Germinal center (tissue), 1 donor: ENCODE results near the gene RREB1.
A peak's percentile ranks its signal among the peaks of the same experiment; 100 is the strongest.
"Not testable (repeated sequence)": the region's sequence is repeated elsewhere in the genome, so short reads cannot be mapped to it uniquely, and the experiment has no call there.

ENCODE experiments used
- DNase-seq: peaks from one replicate; pipeline ENCODE4 v3.0.0; 2012; ENCODE audit warnings: mixed read lengths, low spot score

RREB1 gene

DNA sequence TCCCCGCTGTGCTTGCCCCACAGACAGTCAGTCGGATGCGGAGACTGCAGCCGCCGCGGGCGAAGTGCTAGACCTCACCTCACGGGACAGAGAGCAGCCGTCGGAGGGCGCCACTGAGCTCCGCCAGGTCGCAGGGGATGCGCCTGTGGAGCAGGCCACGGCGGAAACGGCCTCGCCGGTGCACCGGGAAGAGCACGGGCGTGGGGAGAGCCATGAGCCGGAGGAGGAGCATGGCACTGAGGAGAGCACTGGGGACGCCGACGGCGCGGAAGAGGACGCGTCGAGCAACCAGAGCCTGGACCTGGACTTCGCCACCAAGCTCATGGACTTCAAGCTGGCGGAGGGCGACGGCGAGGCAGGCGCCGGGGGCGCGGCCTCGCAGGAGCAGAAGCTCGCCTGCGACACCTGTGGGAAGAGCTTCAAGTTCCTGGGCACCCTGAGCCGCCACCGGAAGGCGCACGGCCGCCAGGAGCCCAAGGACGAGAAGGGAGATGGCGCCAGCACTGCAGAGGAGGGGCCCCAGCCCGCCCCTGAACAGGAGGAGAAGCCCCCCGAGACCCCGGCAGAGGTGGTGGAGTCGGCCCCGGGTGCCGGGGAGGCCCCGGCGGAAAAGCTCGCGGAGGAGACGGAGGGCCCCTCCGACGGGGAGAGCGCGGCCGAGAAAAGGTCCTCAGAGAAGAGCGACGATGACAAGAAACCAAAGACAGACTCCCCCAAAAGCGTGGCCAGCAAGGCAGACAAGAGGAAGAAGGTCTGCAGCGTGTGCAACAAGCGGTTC lies 138.8 kb downstream of the RREB1 start:
- no peak for DNase-seq

DNA sequence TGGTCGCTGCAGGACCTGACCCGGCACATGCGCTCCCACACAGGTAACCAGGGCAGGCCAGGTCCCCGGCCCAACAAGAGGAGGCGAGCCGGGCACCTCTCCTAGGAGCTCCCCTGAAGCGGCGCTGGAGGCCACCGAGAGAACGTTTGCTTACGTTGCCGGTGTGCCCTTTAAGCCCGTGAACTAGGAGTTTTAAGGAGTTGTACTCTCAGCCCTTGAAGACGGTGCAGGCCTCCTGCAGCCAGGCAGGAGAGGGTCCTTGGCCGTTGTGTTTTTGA lies 139.4 kb downstream of the RREB1 start:
- no peak for DNase-seq

DNA sequence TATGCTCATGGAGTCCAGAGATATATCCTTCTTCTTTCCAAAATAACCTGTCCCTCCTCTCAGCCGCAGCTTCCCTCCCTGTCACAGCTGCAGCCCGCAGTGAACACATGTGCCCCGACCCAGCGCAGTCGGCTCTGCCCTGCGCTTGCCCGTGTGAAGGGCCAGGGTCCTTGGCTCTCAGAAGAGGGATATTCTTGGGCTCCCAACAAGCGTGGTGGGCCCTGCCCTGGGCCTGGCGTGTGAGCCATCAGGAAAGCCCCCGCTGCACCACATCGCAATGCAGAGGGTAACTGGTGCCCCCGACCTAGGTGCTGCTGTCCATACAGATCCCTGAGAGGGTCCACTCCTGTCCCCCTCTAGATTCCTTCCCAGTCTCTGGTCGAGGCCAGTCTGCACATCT lies 140.1 kb downstream of the RREB1 start:
- DNase-seq, result no peak

DNA sequence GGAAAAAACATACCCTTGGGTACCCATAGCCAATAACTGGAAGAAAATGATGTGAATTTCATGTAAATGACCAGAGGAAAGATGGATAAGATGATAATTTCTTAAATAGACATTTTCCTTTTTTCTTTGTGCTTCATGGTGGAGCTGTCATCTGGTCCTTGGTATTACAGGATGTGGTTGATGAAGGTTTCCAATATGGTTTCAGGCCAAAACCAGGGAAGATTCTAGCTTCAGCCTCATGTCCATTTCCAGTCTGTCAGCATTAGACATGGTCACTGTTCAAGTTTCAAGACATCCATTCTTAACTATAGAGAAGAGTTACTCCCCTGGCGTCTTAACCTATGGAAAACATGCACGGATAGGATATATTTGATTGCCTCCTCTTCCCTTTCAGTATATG lies 141.6 kb downstream of the RREB1 start:
- no peak for DNase-seq

DNA sequence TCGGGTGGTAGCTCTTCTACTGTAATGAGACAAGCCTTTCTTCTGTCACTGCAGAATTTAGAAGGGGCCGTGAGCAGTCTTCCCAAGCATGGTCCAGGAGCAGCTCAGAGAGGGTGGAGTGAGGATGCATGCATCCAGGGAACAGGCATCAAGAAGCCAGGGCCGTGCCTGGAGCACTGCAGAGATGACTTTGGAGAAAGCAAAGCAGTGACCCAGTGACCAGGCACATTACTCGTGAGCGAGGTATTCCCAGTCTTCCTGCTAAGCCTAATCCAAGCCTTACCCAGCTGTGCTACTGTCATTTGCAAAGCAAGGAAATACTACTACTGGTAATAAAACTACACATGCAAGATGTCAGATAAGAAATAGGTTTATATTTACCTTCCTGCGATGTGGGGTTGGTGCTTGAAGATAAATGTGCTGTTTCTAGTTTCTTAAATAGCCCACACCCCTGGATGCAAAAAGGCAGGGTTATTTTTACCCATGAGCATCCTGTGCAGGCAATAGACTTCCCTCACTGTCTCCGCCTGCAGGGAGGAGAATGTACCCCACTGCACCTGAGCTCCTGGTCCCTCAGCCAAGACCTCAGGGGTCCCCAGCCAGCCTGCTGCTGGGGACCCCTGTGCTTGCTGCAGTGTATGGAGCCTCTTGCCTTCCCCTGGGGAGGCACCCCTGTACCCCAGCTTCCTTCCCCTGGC lies 142.3 kb downstream of the RREB1 start:
- DNase-seq, result peak; percentile 57

DNA sequence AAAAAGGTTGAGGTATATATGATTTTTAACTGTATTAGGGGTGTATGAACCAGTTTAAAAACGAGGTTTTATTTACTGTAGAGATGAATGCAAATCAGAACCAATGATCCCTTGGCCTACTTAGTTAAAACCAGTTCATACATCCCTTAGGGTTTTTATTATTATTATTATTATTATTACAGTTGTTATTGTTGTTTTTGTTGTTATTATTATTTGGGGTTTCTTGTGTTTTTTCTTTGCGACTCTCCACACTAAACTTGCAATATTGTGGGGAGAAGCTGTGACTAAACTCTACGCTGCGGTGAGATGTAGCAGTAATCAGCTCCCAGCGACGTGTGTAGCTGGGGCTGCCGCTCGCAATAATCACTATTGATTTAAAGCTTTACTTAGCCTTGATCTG lies 143.1 kb downstream of the RREB1 start:
- no peak for DNase-seq

DNA sequence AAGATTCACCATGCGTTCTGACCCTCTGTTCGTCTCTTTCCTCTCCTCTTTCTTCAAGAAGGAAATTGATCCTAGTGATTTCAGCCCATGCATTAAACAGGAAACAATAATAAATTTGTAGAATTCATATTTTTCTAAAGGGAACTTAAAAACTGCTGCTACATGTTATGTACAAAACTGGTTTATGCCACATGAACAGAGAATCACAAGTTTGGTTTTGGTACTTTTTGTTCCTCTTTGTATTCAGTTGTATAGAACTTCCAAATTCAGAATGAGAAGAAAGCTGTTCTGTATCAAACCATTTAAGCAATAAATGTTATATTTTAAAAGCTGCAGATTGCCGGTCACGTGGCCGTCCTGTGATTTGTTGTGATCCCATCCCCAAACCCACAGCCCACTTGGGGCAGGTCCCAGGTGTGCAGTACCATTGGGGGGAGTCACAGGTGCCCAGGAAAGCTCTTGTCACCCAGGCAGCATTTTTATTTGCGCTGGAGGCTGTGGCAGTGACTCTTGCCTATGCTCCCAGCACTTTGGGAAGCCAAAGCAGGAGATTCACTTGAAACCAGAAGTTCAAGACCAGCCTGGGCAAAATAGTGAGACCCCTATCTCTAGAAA lies 144.0 kb downstream of the RREB1 start:
- no peak for DNase-seq

DNA sequence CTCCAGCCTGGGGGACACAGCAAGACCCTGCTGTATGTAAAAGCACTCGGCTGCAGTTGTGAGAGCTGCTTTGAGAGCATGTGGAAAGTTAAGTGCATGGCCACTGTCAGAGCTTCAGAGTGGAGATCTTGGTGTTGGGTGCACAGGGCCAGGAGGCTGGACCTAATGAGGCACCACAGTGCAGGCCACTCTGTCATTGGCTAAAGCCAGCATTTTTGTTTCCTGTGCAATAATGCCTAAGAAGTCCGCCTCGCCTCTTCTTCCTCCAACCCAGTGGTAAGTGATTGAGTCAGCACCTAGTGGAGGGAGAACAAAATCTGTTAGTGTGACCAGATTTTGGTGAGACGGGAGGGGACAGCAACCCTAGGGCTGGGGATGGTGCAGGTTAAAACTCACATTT lies 144.6 kb downstream of the RREB1 start:
- no peak for DNase-seq

DNA sequence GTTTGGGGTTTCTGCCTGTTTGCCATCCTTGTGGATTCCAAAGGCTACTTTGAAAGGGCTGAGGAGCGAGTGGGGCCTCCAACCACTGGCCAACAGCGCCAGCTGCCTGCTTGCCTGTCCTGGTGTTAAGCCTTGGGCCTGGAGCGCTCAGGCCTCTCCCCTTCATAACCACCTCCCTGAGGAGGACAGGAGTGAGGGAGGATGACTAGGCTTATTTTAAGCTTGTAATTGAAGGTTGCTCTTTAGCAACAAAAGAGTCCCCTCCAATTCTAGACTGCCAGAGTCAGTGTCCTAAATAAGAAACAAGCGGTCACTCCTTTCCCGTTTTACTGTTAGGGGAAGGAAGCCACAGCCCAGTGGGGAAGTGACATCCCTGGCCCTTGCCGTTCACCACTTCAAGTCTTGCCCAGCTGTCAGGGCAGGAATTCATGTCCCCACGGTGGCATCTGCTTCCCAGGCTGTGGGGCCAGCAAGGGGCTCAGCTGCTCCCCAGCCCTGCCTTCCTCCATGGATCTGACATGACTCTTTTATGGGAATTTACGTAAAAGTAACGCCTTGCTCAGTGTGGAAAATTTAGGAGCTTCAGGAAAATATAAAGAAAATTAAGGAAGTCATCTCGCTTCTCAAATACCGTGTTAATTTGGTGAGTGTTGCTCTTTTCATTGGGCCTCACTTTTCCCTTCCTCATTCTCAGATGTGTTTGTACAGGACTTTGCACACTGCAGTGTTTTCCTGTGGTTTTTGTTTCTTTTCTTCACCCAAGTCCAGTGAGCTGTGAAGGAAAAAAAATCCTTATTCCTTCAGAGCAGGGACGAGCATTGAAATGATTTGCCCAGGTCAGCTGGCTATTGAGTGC lies 147.4 kb downstream of the RREB1 start:
- no peak for DNase-seq

DNA sequence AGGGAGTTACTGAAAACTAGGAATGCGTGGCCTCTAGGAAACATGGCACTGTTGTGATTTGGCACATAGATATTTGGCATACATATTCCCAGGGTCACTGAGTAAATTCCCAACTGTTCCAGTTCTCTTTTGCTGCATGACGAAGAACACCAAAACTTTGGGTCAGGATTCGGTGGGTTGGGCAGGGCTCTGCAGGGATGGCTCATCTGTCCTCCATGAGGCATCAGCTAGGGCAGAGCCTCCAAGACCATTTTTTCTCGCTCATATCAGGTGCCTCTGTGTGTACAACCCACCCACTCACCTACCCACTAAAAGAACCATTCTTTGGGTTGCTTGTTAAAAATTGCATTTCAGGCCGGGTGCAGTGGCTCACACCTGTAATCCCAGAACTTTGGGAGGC lies 148.2 kb downstream of the RREB1 start:
- DNase-seq, result no peak

DNA sequence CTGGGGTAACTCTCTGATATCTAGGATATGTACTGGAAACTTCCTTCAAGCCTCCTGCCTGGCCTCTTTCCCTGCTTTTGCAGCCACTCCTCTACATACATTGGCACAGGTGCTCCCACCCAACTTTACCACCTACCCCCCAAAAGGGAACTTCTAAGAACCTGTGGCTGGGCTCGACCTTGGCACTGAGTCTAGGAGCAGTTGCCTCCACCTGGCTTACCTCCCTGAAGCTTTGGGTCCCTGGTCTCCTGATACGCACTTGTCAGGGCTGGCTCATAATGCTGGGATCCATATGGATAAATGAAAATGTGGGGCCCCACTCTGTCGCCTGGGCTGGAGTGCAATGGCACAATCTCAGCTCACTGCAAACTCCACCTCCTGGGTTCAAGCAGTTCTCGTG lies 149.0 kb downstream of the RREB1 start:
- no peak for DNase-seq

DNA sequence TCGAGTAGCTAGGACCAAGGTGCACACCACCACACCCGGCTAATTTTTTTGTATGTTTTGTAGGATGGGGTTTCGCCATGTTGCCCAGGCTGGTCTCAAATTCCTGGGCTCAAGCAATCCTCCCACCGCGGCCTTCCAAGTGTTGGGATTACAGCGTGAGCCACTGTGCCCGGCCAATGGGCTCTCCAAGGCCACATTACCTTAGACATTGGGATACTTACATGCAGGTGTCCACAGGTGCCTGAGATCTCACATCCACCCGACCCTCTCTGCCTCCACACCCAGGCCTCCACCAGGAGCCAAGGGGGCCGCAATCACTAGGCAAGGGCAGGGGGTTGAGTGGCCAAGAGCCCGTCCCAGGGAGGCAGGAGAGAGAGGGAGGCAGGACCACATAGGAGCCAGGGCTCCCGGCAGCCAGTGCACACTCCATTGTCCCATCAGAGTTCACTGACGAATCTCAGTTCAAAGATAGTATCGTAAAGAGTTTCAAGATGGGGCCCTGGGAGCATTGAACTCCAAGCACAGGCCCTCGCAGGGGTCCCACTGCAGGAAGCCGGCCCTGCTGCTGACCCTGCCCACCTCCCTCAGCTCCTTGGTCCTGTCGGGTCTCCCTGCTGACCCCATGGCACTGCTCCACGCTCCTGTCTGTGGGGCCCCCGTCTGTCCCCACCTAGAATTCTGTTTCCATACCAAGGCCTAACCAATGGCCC lies 149.9 kb downstream of the RREB1 start:
- no peak for DNase-seq

DNA sequence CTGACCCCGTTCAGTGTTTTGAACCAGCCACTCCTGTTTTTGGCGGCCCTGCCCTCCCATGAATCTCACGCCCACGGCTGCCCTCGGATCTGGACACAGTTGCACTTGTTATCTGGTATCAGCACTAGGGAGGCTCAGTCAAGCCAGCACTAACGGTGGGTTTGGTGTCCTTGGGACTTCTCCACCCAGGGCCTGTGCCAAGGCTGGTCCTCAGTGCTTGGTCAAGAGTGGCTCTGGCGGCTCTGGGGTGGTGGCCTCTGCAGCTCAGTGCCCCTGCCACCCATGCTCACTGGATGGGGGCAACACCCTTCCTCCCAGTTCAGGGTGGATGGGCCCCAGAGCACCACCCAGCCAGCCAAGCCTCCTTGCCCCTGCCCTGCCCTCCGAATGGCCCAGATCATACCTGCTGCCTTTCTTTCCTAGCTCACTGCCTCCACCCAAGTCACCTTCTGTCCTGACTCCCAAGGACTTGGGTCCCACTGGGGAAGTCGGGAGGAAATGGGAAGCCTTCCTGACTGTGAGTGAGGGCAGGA lies 150.5 kb downstream of the RREB1 start:
- no peak for DNase-seq

DNA sequence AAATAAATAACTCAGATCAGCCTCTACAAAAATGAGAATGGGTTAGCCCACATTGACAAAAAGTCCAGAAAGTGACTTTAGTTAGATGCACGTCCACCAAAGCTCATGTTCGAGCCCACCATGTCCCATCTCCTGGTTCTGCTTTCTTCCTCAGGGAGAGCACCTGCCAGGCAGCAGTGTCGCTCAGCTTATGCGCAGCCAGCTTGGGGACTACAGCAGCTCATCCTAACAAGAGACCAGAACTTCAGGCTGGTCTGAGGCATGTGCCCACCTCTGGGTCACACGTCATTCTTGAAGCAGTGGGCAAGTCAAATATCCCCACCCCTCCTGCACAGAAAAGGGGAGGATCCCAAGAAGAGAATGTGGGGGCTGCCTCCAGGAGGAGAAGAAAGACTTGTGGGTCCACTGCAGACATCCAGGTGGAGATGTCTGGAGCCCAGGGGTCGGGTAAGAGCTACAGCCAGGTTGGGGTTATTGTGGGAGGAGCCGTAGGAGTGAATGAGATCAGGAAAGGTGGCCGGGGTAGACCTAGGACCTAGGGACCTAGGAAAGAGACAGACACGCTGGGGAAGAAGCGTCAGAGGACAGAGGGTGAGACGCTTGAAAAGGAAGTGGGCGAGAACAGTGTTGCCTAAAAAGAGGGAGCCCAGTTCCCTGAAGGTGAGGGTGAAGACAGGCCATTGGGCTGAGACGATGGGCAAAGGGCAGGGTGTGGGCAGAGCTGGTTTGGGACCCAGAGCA lies 152.7 kb downstream of the RREB1 start:
- no peak for DNase-seq

DNA sequence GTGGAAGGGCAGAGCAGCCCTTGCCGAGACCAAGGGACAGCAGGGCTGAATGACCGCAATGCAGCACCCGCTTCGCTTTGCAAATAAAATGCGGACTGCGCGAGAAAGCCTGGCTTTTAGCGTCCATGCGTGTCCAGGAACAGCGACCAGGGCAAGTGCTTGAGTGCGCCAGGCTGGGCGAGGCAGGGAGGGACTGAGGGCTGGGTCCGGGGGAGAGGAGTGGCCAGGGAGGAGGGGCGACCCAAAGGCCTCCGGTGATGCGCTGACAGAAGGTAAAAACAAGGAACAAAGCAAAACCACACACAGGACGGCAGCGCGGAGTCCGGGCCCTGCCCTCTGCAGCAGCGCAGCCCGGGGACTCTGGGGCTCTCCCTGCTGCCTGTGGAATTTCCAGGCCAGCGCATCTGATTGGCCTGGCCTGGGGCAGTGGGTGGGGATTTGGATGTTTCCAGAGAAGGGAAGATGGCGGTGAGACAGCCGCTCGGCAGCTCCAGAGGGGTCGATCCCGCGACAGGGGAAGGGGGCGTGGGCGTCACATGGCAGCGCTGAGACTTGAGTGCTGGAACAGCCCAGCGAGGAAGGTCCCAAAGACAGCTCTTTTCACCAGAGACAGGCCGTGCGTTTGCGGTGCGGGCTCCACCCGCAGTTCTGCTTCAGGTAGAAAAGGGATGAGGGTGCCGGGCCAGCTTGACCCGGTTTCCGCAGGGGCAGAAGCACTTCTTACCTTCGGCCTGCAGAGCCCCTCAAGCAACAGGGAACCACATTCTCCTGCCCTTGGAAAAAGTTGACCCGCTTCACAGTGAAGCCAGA lies 153.5 kb downstream of the RREB1 start:
- DNase-seq, result peak; percentile 66

DNA sequence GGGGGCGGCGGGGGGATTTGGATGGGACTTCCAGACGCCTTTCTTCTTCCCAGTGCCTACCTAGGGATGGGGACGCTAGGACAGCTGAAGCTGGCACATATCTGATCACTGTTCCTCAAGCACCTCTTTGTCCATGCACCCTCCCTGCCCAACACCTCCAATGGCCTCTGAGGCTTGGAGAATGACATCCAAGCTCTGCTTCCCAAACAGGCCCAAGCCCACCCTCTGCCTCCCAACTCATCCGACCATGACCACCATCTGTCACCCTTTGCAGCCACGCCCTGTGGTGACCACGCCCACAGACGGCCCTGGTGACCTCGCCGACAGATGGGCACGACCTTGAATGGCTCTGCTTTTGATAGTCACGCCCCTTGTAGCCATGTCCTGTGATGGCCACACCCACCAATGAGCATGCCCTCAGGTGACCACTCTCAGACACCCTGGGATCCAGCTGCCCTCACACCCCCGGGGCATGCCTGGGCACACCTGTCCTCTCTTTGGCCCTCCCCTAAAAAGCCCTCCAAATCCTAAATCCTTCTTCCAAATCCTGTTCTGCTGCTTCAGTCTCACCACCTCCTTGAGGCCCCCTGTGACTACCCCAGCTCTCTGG lies 154.2 kb downstream of the RREB1 start:
- DNase-seq, result no peak

DNA sequence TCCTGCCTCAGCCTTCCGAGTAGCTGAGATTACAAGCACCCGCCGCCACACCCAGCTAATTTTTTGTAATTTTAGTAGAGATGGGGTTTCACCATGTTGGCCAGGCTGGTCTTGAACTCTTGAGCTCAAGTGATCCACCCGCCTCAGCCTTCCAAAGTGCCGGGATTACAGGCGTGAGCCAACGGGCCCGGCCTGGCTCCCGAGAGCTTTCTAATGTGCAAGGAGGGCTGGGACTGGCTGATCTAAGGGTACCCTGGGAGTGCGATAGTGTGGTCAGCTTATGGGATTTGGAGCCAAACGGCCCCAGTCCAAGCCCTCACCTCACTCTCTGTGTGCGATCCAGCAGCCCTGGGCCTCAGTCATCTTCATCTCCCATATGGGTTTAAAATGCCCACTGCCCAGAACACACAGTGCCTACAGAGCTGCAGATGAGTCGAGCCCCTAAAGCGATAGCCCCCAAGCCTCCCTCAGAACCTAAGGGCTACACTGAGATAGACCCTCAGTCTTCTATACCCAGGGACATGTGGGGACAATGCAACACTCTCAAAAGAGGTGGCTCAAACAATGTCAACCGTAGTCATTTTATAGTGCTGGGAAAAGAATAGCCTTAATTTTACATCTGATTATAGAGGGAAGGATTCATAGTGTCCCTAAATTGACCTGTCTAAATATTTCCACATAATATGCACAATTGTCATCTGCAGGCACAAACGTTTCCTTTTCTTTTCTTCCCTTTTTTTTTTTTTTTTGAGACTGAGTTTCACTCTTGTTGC lies 155.2 kb downstream of the RREB1 start:
- DNase-seq, result no peak

DNA sequence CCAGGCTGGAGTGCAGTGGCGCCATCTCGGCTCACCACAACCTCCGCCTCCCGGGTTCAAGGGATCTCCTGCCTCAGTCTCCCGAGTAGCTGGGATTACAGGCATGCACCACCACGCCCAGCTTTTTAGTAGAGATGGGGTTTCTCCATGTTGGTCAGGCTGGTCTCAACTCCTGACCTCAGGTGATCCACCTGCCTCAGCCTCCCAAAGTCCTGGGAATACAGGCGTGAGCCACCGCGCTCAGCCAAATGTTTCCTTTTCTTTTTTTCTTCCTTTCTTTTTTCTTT lies 155.7 kb downstream of the RREB1 start:
- DNase-seq, result not testable (repeated sequence)

DNA sequence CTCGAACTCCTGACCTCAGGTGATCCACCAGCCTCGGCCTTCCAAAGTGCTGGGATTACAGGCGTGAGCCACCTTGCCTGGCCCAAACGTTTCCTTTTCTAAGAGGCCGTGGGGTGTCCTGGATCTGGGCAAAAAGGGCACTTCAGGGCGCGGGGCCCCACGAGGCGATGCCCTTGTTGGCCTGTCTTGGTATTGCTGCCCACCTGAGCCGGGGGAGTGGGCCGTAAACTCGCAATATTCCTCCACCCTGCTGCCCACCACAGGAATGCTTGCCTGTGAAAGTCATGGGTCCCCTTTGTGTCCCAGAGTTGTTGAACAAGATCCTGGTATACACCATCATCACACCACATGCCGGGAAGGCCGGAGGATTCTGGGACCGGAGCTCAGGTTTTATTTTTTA lies 156.3 kb downstream of the RREB1 start:
- DNase-seq, result no peak
